DND-41 (cell line): ENCODE results near the gene CASP7.

Experiments
- ATAC-seq: fragments of 200-7000 bp; cut with Tn5 transposase; 3 replicates; pipeline ENCODE4 v1.9.1; 2021; ENCODE audit warnings: low read depth; ENCODE audit not compliant: insufficient read depth
- DNase-seq: peaks from one replicate; pipeline ENCODE4 v3.0.0-alpha.2; 2020
- H2AFZ ChIP-seq: 2 replicates; pipeline ENCODE4 v1.6.0; 2012; ENCODE audit warnings: low read depth, low read length
- H3K27ac ChIP-seq: 2 replicates; pipeline ENCODE4 v1.5.1; 2012; ENCODE audit warnings: low read length, inconsistent platforms
- H3K27me3 ChIP-seq: fragments of 200-600 bp; sonication (generic); 2 replicates; pipeline ENCODE4 v1.6.0; 2012; ENCODE audit warnings: low read length, mild to moderate bottlenecking, inconsistent platforms; ENCODE audit not compliant: insufficient read depth, poor library complexity
- H3K36me3 ChIP-seq: 2 replicates; pipeline ENCODE4 v1.5.1; 2012; ENCODE audit warnings: low read length, inconsistent platforms; ENCODE audit not compliant: insufficient read depth
- H3K4me1 ChIP-seq: 2 replicates; pipeline ENCODE4 v1.5.1; 2012; ENCODE audit warnings: mild to moderate bottlenecking, low read length; ENCODE audit not compliant: insufficient read depth
- H3K4me2 ChIP-seq: 2 replicates; pipeline ENCODE4 v1.6.0; 2012; ENCODE audit warnings: mild to moderate bottlenecking, moderate library complexity, low read length, inconsistent platforms; ENCODE audit not compliant: insufficient read depth
- H3K4me3 ChIP-seq, 2 experiments: fragments of 200-600 bp in 1 of 2; shearing (Covaris generic) in 1 of 2; 2 replicates each; pipeline ENCODE4 v1.5.1; 2012 to 2016; ENCODE audit warnings: inconsistent platforms in 2 of 2, low read length in 2 of 2, mild to moderate bottlenecking in 2 of 2, low read depth in 1 of 2, moderate library complexity in 1 of 2
- H3K79me2 ChIP-seq: 2 replicates; pipeline ENCODE4 v1.6.0; 2012; ENCODE audit warnings: low read length, inconsistent platforms; ENCODE audit not compliant: insufficient read depth
- H3K9ac ChIP-seq: 2 replicates; pipeline ENCODE4 v1.6.0; 2012; ENCODE audit warnings: low read depth, mild to moderate bottlenecking, inconsistent platforms, low read length, moderate library complexity
- H3K9me3 ChIP-seq: 2 replicates; pipeline ENCODE4 v1.5.1; 2012; ENCODE audit warnings: low read length, moderate library complexity, mild to moderate bottlenecking, inconsistent platforms; ENCODE audit not compliant: insufficient read depth, severe bottlenecking
- H4K20me1 ChIP-seq: 2 replicates; pipeline ENCODE4 v1.6.0; 2012; ENCODE audit warnings: low read length; ENCODE audit not compliant: insufficient read depth
- EZH2 ChIP-seq: IDR thresholded peaks from 3 replicates; pipeline ENCODE4 v1.6.1; 2012; ENCODE audit warnings: borderline replicate concordance, low read depth, mild to moderate bottlenecking, moderate library complexity, low read length, inconsistent platforms; ENCODE audit not compliant: severe bottlenecking
- TF ChIP-seq, protein P1 (sequence below): IDR thresholded peaks from 2 replicates; pipeline ENCODE4 v1.5.1; 2012; ENCODE audit warnings: borderline replicate concordance, low read length, moderate library complexity, mild to moderate bottlenecking; ENCODE audit not compliant: poor library complexity, severe bottlenecking; ENCODE audit errors: extremely low read depth

CASP7 gene

DNA sequence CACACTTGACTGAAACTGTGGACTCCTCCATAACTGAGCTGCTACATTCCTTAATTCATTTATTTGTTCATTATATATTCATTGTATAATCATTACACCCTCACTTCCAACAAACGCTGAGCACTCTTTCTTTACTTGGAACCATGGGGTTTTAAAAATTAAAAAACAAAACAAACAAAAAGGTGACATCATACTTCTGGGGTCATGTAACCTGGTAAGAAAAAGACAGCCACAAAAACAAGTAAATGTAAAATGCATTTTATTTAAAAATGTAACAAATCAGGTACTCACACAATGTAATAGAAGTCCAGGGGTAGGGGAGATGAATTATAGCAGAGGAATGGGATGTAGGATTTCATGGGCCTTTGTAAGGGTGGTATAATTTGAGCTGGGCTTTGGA is 96.8 kb downstream of the CASP7 start:
- DNase-seq (no peak), ATAC-seq (no peak)
- H3K27me3 ChIP-seq: peaks cover 8% of the 10 kb centered on the region
- H3K36me3 ChIP-seq: no peaks in the 10 kb centered on the region
- no peak for TF ChIP-seq EZH2
- TF ChIP-seq, protein P1, sequence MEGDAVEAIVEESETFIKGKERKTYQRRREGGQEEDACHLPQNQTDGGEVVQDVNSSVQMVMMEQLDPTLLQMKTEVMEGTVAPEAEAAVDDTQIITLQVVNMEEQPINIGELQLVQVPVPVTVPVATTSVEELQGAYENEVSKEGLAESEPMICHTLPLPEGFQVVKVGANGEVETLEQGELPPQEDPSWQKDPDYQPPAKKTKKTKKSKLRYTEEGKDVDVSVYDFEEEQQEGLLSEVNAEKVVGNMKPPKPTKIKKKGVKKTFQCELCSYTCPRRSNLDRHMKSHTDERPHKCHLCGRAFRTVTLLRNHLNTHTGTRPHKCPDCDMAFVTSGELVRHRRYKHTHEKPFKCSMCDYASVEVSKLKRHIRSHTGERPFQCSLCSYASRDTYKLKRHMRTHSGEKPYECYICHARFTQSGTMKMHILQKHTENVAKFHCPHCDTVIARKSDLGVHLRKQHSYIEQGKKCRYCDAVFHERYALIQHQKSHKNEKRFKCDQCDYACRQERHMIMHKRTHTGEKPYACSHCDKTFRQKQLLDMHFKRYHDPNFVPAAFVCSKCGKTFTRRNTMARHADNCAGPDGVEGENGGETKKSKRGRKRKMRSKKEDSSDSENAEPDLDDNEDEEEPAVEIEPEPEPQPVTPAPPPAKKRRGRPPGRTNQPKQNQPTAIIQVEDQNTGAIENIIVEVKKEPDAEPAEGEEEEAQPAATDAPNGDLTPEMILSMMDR: no peak
- H3K4me3 ChIP-seq: no peak overlapping the region
- no peak overlapping the region for H3K9ac ChIP-seq
- no peak overlapping the region for H2AFZ ChIP-seq
- no peak overlapping the region for H3K4me2 ChIP-seq
- no peaks in the 10 kb centered on the region for H3K79me2 ChIP-seq
- H3K9me3 ChIP-seq: no peaks in the 10 kb centered on the region
- H3K27ac ChIP-seq: no peak overlapping the region
- H4K20me1 ChIP-seq: no peaks in the 10 kb centered on the region
- H3K4me1 ChIP-seq: no peaks in the 10 kb centered on the region
